Right lobe of liver (tissue), 4 donors: ENCODE data around the gene TMEM51.

Experiments
- CTCF ChIP-seq, 4 donors: fragments of 200-600 bp in 3 of 4; fragments of 450-650 bp in 1 of 4; IDR thresholded peaks; one replicate each; pipeline versions ENCODE4 v1.5.1 to v1.8.0; 2016 to 2022; ENCODE audit warnings: antibody characterized with exemption in 4 of 4, mild to moderate bottlenecking in 2 of 4
- POLR2A ChIP-seq: fragments of 450-650 bp; IDR thresholded peaks from one replicate; pipeline ENCODE4 v1.6.1; 2017; ENCODE audit warnings: antibody characterized with exemption, mild to moderate bottlenecking
- donor health status: DM: no; HTN: no; CAD: no.
- donor health status: DM: no; HTN: no; CAD: no.
- donor health status: DM: no; HTN: yes; CAD: no.

- TF ChIP-seq CTCF (IDR thresholded peaks at IDR 0.05) (no peak), POLR2A (no peak)
Measured at GRCh38 chr1:15249081-15249480, 95.5 kb downstream of the TMEM51 start.
